ENCODE results near the gene TUT1.
A peak's percentile ranks its signal among the peaks of the same experiment; 100 is the strongest.
"Not testable (repeated sequence)": the region's sequence is repeated elsewhere in the genome, so short reads cannot be mapped to it uniquely, and the experiment has no call there.

The TUT1 gene

DNA sequence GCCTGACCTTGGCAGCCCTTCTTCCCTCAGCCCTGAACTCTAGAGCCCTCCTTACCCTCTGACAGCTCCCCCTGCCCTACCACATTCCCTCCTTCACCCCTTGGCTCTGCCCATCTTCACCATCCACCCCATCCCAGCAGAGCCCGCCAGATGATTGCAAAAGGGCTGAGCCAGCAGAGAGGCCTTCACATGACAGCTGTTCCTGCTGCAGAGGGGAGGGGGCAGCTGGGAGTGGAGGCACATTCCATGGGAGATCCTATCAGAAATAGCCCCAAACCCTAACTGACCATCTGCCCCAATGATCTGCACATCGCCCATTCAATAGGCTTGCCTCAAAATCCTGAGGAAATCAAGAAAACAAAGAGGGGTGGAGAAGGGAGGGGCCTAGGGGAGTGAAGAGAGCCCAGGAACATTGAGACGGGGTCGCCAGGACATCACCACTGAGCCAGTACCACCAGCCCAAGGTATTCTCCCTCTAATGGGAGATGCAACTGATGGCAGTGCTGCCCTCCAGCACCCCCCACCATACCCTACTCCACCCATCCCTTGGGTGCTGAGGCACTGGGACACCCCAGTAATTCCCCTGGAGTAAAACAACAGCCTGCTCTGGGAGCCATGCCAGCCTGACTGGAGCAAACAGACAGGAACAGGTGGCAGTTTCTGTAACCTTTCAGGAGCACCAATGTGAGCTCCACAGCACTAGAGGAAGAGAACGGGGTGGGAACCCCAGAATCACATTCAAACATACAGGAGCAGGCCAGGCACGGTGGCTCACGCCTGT is 36.7 kb downstream of the TUT1 start:
- DNase-seq, result no peak

DNA sequence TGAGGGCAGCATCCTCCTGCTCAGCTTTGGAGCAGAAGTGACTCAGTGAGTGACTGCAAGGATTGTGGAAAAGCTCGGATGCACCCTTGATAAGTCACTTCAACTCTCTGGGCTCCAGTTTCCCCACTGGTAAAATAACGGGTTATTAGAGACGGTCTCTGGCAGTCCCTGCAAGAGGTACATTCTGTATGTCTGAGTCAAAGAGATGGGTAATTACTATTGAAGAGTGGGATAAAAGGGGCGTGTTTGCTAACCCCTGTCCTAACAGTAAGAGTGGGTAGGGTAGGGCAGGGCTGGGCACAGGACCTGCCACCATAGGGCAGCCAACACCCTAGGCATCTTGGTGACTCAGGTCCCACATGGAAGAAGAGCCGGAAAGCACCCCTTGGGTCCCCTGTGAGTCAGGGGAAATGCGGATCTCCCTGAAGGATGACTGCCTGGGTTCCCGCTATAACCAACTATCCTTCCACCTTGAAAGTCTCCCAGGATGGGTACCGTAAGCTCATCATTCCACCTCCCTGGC is 37.4 kb downstream of the TUT1 start:
- DNase-seq, result no peak

DNA sequence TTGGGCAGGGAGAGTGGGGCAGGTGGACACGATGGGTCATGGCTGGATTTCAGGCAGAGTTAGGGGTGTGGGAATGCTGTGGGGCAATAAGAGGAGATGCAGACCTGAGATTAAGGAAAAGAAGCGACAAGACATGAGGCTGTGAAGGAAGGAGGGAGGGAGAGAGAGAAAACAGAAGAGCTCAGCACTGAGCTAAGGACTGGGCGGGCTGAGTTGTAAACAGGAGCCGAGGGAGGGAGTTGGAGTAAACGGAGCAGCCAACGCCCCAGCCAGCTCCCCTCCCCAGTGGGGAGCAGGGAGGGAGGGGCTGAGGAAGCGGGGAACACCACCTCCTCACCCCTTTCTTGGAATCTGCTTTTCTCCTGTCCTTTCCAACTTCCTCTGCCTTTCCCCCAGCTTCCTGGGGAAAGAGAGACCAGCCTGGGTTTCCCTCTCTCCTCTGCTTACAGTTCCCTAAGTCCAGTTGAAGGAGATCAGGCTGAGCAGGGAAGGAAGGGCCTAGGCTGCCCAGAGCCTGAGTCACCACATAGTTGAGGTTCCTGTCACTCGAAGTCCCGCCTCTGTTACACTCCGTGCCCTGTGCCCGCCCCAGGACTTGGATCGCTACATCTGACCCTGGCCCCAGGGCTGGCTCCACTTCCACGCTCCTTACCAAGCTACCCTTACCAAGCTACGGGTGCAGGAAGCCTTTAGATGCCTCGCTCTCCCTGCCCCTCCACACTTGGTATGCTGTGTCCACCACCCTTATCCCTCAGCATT is 38.1 kb downstream of the TUT1 start:
- DNase-seq, result no peak

GRCh38 chr11:62552485-62553079 is 38.7 kb downstream of the TUT1 start:
- DNase-seq, result no peak

GRCh38 chr11:62550478-62550877 is 40.8 kb downstream of the TUT1 start:
- not testable (repeated sequence) for DNase-seq

DNA sequence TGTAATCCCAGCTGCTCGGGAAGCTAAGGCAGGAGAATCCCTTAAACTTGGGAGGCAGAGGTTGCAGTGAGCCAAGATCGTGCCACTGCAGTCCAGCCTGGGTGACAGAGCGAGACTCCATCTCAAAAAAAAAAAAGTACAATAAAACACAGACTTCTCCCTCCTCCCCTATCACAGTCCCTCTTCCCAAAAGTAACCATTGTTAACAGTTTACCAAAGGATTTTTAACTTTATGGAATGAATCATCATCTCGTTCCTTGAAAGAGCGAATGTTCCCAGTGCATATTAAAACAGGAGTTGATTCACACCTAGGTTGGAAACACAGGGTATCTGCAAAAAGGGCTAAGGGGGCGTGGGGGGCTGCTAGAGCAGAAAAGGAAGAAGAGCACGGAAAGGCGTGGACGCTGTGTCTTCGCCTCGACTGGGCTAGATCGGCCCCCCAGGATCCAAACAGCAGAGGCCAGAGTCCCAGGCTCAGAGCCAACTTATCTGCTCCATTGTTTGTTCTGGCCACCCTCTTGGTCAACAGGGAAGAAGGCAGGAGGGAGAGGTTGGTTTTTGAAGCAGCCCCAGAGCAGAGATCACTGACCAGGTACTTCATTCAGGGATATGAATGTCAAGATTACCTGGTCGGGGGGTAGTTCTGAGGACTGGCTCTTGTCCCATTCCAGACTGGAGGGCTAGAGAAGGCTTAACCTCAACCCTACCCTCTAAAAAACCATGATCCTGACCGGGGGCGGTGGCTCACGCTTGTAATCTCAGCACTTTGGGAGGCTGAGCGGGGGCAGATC is 42.6 kb downstream of the TUT1 start:
- no peak for DNase-seq

GRCh38 chr11:62547691-62548281 is 43.5 kb downstream of the TUT1 start:
- DNase-seq, result no peak

DNA sequence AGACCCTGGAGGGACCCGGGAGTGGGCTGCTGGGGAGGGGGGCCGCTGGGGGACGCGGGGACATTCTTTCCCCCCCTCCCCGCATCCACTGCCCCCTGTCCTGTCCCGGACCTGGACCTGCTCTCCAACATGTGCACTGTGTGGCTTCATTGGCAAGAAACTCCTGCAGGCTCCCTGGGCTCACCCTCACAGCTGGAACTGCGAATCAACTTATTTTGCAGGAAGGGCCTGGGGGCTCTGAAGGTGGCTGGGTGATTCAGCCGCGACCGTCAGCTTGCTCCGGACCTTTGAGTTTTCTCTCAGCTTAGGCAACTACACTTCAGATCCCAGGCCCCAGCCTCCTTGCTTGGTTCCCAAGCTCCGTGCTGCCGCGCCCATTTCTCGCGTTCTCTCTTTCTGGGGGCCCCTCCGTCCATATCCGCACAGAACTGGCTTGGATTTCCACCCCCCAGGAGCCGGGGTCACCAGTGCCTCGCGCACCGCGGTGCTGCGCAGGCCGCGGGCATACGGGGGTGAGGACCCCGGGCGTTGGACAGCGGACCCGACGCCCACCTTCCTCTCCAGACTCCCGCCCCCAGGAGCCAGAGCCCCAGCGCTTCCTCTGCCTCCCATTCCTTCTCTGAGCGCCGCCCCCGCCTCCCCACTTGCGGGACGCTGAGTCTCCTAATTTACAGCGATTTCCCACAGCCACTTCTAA is 44.2 kb downstream of the TUT1 start:
- DNase-seq, result no peak

DNA sequence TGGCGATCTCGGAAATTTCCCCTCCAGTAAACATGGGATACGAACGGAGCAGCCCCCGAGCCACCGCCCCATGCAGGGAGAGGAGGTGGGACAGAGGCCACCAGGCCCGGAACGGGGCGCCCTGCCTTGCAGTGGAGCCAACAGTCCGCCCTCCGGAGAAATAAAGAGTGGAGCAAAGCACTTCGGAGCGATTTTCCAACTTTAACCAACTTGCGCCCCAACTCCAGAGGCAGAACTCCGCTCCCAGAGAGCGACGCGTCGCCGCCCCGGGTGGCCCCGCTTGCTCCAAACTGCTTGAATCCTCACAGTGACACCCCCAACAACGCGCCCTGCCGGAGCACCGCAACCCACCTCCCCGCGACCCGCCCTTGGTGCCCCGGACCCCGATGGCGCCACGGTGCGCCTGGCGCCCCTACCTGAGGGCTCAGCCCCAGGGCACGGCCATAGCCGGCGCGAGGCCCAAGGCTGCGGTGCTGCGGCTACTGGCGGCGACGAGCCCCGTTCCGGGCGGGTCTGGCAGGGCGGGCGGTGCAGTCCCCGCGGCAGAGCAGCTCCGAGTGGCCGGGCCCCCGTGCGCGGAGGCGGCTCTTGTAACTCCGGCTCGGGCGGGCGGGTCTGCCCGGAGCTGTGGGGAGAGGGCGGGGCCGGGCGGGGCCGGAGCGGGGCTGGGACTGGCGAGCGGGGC is 44.9 kb downstream of the TUT1 start, which contains the start of gene AHNAK:
TSS of gene AHNAK (minus strand) at position 563 of the 685 bp plus-strand sequence. CDS start 10,708 bp downstream, outside the sequence.
- DNase-seq, result peak; percentile 22

- peak; percentile 33 for DNase-seq
Observed at GRCh38 chr11:62545437-62546243, 45.7 kb downstream of the TUT1 start.

DNA sequence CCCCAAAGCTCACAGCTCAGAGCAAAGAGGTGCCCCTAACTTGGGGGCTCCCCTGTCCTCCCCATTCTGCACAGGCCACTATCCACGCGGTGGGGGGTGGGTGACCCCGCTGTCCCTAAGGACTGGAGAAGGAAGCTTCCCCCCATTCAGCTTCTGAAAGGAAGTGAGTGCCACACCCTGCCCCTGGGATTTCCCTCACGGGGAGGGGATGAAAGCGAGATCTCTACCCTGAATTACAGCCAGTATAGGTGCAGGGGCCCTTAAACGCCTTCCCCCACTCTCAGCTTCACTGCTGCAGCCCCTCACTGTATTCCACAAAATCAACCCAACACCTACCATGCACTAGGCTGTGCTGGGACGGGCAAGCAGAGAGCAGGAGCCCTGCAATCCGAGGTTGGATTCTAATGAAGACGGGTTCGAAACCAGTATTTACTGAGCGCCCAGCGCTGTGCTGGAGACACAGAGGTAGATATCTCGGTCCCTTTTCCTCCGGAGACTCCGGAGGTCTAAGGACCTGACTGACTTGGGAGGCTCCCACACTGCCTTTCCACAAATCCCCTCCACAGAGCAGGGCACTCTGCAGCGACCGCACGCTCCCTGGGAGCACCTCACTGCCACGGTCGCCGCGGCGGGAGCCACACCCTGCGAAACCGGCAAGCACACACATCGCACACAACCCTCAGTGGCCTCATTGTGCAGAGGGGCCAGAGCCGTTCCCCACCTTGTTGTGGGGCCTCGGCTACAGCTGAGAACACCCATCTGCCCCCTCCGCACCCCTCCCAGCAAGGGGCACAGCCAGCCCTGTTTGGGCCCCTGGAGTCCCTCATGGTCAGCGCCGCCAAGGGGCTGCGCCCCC is 46.5 kb downstream of the TUT1 start:
- DNase-seq, result no peak

- DNase-seq, result no peak
Observed at GRCh38 chr11:62543680-62544444, 47.5 kb downstream of the TUT1 start.

DNA sequence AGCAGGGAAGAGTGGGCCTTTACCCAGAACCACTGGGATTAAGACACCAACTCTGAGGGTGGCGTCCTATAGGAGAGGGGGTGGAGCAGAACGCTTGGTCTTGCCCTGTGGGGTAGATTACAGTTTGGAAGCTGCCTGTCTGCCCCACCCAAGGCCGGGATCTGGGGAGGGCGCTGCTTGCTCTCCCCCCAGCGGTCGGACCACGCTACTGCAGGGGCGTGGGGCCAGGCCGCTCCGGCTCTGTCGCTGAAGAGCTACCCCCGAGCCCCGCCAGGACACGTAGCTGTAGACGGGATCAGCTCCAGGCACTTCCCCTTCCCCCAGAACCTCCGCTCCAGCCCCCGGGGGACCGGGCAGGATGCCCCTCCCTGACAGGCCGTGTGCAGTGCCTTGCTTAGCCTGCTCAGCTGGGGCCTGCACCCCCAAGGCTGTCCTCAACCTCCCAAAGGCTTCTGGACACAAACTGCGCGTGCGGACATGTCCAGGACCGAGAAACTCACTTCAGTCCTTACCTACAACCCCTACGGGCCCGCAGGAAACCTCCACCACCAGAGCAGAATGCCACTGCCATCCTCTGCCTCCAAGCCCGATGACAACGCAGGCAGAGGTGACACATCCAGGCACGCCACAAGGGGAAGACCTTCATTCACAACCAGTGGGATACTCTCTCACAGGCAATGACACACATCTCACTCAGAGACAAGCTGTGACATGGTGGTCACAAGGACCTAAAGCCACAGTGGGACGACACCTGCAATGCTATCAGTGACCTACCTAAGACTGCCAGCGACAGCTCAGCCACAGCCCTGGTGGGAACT is 48.4 kb downstream of the TUT1 start:
- DNase-seq, result peak; percentile 75

DNA sequence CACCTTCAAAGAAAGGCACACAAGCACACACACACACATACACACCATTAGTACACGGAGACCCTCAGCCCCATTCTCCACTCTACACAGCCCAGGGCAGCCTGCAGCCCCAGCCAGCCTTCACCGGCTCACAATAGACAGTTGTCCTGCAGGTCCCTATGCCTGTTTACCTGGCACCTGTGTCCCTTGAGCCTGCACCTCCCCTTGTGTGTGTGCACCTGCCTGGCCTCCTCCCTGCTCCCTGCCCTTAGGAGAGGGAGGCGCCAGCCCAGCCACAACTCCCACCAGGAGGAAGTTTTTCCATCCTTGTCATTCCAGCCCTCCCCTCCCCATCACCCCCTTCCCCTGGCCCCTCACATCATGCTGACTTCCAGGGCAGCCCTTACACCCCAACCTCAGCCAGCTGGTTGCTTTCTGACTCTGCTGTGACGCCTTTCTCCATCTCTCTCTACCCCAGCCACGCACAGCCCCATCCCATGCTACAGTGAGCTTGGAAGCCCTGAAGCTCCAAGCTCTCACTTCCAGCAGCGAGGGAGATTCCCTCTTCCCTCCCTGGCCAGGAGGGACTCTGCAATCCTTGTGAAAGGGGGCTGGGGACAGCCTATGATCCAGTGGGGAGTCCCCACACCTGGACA is 49.1 kb downstream of the TUT1 start:
- no peak for DNase-seq

GRCh38 chr11:62540804-62541701 is 50.3 kb downstream of the TUT1 start:
- no peak for DNase-seq

All from midbrain (tissue), 1 donor.